ENCODE measurements around the gene APOBEC2. TPM values are rescaled to one million over a fixed set of nuclear protein-coding genes. Genes with fewer than 3 reads are reported as not detected.

Gene APOBEC2
- total RNA-seq, 1 donor from 2014 or later: not detected

- H3K4me3 ChIP-seq (ENCODE audit: low read depth, low read length): peak within 1 kb of the TSS; percentile 97
- FAIRE-seq (peak; percentile 99), DNase-seq (ENCODE audit: low read depth) (no peak)
- peak; percentile 0 for TF ChIP-seq CTCF (IDR thresholded peaks at IDR 0.05; ENCODE audit: insufficient read depth, low read length, severe bottlenecking)
- H3K36me3 ChIP-seq (ENCODE audit: control insufficient read depth, insufficient read depth, low read length): peaks cover 4% of the 10 kb centered on the region
- H3K27me3 ChIP-seq (ENCODE audit: control insufficient read depth, insufficient read depth, low read length): no peaks in the 10 kb centered on the region
These were observed 19.8 kb downstream of the APOBEC2 start, which contains the start of gene NFYA for GRCh38 chr6:41072836-41073202. NFYA (plus strand) TSS chr6:41072974; CDS start chr6:41079090, 6,116 bp downstream.

DNA sequence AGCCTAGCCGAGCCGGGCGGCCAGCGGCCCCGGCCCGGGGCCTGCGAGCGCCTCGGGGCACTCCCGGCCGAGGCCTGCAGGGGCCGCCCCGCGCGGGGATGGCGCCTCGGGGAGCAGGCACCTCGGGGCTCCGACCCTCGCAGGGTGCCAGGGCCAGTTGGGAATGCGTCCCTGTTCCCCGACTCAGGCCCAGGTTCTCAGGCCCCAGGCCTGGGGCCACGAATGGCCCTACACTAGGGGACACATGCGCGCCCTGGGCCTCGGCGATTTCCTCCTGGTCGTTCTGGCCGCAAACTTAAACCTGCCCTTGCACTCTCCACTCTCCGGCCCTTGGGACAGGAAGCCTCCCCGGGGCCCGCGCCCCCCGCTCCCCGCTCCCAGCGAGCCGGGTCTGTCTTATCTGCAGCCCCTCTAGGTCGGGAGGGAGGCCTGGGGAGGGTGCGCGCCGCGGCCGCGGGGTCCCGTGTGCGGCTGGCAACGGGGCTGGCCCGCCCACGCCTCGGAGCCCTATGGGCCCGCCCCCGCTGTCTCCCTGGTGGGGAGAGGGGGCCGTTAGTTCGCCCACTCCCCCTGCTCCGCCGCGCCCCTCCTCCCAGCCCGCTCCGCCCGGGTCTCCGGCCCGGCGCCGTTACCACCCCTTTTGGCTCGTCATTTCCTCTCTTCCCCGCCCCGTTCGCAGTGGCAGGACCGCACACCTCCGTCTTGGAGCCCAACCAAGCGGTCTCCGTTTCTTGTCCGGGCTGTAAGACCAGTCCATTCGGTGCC lies 20.4 kb downstream of the APOBEC2 start:
- H3K36me3 ChIP-seq (ENCODE audit: control insufficient read depth, insufficient read depth, low read length): peaks cover 4% of the 10 kb centered on the region
- H3K27me3 ChIP-seq (ENCODE audit: control insufficient read depth, insufficient read depth, low read length): no peaks in the 10 kb centered on the region
- peak; percentile 70 for DNase-seq (ENCODE audit: low read depth)
- peak; percentile 22 for TF ChIP-seq CTCF (IDR thresholded peaks at IDR 0.05; ENCODE audit: insufficient read depth, low read length, severe bottlenecking)
- peak overlapping the region; percentile 97 for H3K4me3 ChIP-seq (ENCODE audit: low read depth, low read length)
- FAIRE-seq: no peak

- no peaks in the 10 kb centered on the region for H3K27me3 ChIP-seq (ENCODE audit: control insufficient read depth, insufficient read depth, low read length)
- H3K36me3 ChIP-seq (ENCODE audit: control insufficient read depth, insufficient read depth, low read length): peaks cover 7% of the 10 kb centered on the region
- H3K4me3 ChIP-seq (ENCODE audit: low read depth, low read length): peak overlapping the region; percentile 97
- no peak for TF ChIP-seq CTCF (IDR thresholded peaks at IDR 0.05; ENCODE audit: insufficient read depth, low read length, severe bottlenecking)
- DNase-seq (ENCODE audit: low read depth): peak; percentile 23
- FAIRE-seq: peak; percentile 32
These were observed 21.1 kb downstream of the APOBEC2 start for GRCh38 chr6:41073968-41074691.

DNA sequence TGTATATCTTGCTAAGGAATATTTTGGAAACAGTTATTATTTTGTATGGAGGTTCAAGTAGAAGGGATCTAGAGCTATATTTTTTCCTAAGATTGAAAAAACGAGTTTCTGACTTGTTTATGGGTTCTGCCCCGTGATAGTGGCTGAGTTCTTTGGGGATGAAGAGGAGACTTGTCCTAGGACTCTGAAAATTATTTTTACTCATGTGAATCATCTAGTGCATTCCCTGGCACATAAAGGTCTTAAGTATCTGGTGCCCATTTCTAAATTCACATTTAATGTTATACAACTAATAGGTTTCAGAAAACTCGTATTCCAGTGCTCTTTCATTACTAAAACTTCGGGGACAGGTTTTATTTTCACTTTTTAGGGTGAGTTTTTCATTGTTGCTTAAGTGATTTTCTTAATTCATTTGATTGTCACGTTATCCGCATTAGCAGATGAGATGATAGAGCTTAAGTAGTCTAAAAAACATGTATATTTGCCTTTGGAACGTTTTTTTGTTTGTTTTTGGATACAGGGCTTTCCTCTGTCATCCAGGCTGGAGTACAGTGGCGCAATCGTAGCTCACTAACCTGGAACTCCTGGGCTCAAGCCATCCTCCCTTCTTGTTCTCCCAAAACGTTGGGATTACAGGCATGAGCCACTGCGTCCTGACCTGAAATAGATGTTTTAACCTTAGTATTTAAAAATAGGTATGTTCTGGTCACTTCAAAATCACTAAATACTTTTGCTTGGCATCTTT lies 21.9 kb downstream of the APOBEC2 start:
- TF ChIP-seq CTCF (IDR thresholded peaks at IDR 0.05; ENCODE audit: insufficient read depth, low read length, severe bottlenecking): no peak
- peaks cover 6% of the 10 kb centered on the region for H3K36me3 ChIP-seq (ENCODE audit: control insufficient read depth, insufficient read depth, low read length)
- peak; percentile 14 for DNase-seq (ENCODE audit: low read depth)
- H3K27me3 ChIP-seq (ENCODE audit: control insufficient read depth, insufficient read depth, low read length): no peaks in the 10 kb centered on the region
- no peak for FAIRE-seq
- peak overlapping the region; percentile 97 for H3K4me3 ChIP-seq (ENCODE audit: low read depth, low read length)

DNA sequence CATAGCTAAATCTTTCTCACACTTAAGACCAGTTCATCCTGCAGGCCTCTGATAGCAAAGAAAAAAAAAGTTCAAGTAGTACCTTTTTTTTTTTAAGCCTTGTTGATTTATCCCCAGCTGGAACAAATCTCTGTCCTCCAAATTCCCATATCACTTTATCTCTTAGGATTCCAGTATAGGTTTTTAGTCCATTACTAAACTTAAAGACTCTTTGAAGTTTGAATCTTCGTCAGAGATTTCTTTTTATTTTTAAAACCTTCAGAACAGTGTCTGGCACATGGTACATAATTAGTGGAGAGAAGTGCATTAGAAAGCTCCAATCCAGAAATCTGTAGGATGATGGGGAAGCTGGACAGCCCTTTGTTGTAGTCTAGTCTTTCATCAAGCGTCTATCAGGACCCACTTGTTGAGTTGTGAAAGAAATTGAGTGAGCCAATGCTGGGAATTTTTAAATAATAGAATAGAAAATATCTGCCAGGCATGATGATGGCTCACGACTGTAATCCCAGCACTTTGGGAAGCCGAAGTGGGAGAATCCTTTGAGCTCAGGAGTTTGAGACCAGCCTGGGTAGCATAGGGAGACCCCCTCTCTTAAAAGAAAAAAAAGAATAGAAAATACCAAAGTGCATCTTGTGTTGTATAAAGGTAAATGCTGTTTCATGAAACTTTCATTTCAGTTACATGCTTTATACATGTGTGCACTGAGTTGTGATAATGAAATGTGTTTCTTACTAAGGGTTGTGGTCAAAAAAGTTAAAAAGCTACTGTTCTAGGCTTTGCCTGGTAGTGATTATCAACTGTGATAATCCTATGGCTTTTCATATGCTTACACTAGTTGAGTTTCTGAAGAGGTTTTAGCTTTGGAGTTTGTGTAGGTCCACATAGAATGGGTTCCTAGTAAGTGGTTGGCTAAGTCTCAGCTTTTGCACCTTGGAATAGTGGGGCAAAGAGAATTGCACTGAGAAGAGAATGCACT lies 22.9 kb downstream of the APOBEC2 start:
- H3K4me3 ChIP-seq (ENCODE audit: low read depth, low read length): no peak overlapping the region
- no peak for FAIRE-seq
- TF ChIP-seq CTCF (IDR thresholded peaks at IDR 0.05; ENCODE audit: insufficient read depth, low read length, severe bottlenecking): no peak
- DNase-seq (ENCODE audit: low read depth): no peak
- H3K27me3 ChIP-seq (ENCODE audit: control insufficient read depth, insufficient read depth, low read length): no peaks in the 10 kb centered on the region
- peaks cover 12% of the 10 kb centered on the region for H3K36me3 ChIP-seq (ENCODE audit: control insufficient read depth, insufficient read depth, low read length)
